Hepatocyte (in vitro differentiated cells): ENCODE measurements around the gene TAS2R60.

Experiments used
- EZH2 ChIP-seq: fragments of 200-600 bp; sonication (generic); IDR thresholded peaks from 2 replicates; pipeline ENCODE4 v1.6.1; 2016; ENCODE audit warnings: antibody characterized with exemption, mild to moderate bottlenecking, borderline replicate concordance
- EZH2phosphoT487 ChIP-seq: fragments of 200-600 bp; sonication (generic); IDR thresholded peaks from one replicate; pipeline ENCODE4 v1.6.1; 2018; ENCODE audit warnings: antibody characterized with exemption, mild to moderate bottlenecking, low read depth, moderate library complexity; ENCODE audit not compliant: unreplicated experiment, severe bottlenecking
- TF ChIP-seq, protein P1 (sequence below): fragments of 200-600 bp; sonication (generic); IDR thresholded peaks from 2 replicates; pipeline ENCODE4 v1.5.1; 2016; ENCODE audit warnings: antibody characterized with exemption, mild to moderate bottlenecking; ENCODE audit not compliant: poor library complexity

DNA sequence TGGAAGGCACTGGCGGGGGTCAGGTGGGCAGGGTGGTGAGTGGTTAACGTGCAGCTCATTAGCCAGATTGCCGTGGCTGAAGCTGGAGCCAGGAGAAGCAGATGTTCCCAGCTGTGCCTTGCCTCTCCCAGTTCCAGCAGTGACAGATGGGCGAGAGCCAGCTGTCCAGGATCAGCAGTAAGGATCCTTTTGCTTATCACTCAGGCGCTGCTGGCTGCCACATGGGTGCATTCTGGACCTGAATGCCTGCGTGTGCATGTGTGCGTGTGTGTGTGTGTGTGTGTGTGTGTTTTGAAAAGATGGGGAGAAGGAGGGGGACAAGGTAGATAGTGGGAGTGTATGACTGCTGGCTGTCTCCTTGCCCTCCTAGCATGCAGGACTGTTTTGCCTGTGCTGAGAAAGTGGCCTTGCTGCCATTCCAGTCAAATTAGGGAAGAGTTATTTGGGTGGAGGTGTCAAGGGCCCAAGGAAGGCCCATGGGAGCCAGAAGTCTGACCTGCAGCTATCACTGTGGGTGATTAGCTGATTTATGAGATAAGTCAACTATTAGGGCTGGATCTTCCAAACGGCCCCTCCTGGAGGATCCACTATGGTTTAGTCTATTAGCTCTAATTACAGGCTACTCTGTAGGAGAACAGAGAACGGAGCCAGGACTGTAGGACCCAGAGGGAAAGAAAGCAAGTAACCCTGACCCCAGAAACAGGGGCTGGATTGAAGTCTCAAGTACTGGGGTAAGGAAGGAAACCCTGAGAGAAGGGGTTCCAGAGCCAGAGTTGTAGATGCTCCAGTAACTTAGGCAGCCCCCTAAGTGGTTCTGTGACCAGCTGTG is 37.9 kb upstream of the TAS2R60 start:
- TF ChIP-seq, protein P1, sequence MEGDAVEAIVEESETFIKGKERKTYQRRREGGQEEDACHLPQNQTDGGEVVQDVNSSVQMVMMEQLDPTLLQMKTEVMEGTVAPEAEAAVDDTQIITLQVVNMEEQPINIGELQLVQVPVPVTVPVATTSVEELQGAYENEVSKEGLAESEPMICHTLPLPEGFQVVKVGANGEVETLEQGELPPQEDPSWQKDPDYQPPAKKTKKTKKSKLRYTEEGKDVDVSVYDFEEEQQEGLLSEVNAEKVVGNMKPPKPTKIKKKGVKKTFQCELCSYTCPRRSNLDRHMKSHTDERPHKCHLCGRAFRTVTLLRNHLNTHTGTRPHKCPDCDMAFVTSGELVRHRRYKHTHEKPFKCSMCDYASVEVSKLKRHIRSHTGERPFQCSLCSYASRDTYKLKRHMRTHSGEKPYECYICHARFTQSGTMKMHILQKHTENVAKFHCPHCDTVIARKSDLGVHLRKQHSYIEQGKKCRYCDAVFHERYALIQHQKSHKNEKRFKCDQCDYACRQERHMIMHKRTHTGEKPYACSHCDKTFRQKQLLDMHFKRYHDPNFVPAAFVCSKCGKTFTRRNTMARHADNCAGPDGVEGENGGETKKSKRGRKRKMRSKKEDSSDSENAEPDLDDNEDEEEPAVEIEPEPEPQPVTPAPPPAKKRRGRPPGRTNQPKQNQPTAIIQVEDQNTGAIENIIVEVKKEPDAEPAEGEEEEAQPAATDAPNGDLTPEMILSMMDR, result no peak
- TF ChIP-seq EZH2, result no peak
- no peak for TF ChIP-seq EZH2phosphoT487
